ENCODE results near the gene NAA10.

The NAA10 gene

GRCh38 chrX:153921511-153922446 lies 13.1 kb downstream of the NAA10 start:
- H3K79me1 ChIP-seq (ENCODE audit: low read length) = no peaks in the 10 kb centered on the region
- no CpG with 5 or more reads among the region's 40 CpGs for WGBS (ENCODE audit: extremely low coverage, insufficient coverage, insufficient read length)
- H3K9ac ChIP-seq (ENCODE audit: low read length) = no peak overlapping the region
- H2AK5ac ChIP-seq (ENCODE audit: low read length) = no peak overlapping the region
- H3K14ac ChIP-seq (ENCODE audit: low read length) = no peak overlapping the region
- no peak overlapping the region for H3K4ac ChIP-seq (ENCODE audit: low read depth, low read length)
- no peak overlapping the region for H3K4me3 ChIP-seq (ENCODE audit: low read depth, low read length)
- H2BK120ac ChIP-seq (ENCODE audit: insufficient read depth, low read length, poor library complexity) = no peak overlapping the region
- no peak overlapping the region for H2AFZ ChIP-seq (ENCODE audit: insufficient read depth, low read length, poor library complexity)
- no peak overlapping the region for H3K23ac ChIP-seq (ENCODE audit: low read length)
- peak overlapping the region; percentile 16 for H4K91ac ChIP-seq (ENCODE audit: low read depth, low read length)
- no peak for DNase-seq
- H3K79me2 ChIP-seq (ENCODE audit: control insufficient read depth, insufficient read depth, low read length, poor library complexity) = no peaks in the 10 kb centered on the region
- no peak overlapping the region for H4K12ac ChIP-seq (ENCODE audit: low read depth, low read length)
- H2BK12ac ChIP-seq (ENCODE audit: low read length) = no peak overlapping the region
- peaks cover 2% of the 10 kb centered on the region for H3K9me3 ChIP-seq (ENCODE audit: insufficient read depth, low read depth, low read length)
- peaks cover 9 to 17% of the 10 kb centered on the region in 2 experiments for H3K4me1 ChIP-seq (ENCODE audit: control insufficient read depth in 1 of 2, insufficient read depth in 2 of 2, low read length in 2 of 2)
- H4K8ac ChIP-seq (ENCODE audit: low read depth, low read length) = no peak overlapping the region
- no peaks in the 10 kb centered on the region for H3K36me3 ChIP-seq (ENCODE audit: control insufficient read depth in 1 of 2, insufficient read depth in 2 of 2, low read length in 2 of 2)
- no peak overlapping the region for H3K27ac ChIP-seq (ENCODE audit: low read depth, low read length)
- no peak overlapping the region for H3K4me2 ChIP-seq (ENCODE audit: low read length)
- H3K27me3 ChIP-seq (ENCODE audit: insufficient read depth, low read length) = no peaks in the 10 kb centered on the region
- H3K18ac ChIP-seq (ENCODE audit: low read length) = no peak overlapping the region
- no peak overlapping the region for H2BK5ac ChIP-seq (ENCODE audit: low read depth, low read length, poor library complexity)

- no CpG with 5 or more reads among the region's 16 CpGs for WGBS (ENCODE audit: extremely low coverage, insufficient coverage, insufficient read length)
- Histone ChIP-seq H3K79me1 (ENCODE audit: low read length) (no peaks in the 10 kb centered on the region), H4K8ac (ENCODE audit: low read depth, low read length) (no peak overlapping the region), H2AK5ac (ENCODE audit: low read length) (no peak overlapping the region), H2BK120ac (ENCODE audit: insufficient read depth, low read length, poor library complexity) (no peak overlapping the region), H3K14ac (ENCODE audit: low read length) (no peak overlapping the region), H3K9ac (ENCODE audit: low read length) (no peak overlapping the region), H2BK12ac (ENCODE audit: low read length) (no peak overlapping the region), H3K36me3 (ENCODE audit: control insufficient read depth in 1 of 2, insufficient read depth in 2 of 2, low read length in 2 of 2) (no peaks in the 10 kb centered on the region), H3K18ac (ENCODE audit: low read length) (no peak overlapping the region), H3K27ac (ENCODE audit: low read depth, low read length) (no peak overlapping the region), H3K4me1 (ENCODE audit: control insufficient read depth in 1 of 2, insufficient read depth in 2 of 2, low read length in 2 of 2) (peaks cover 2 to 10% of the 10 kb centered on the region in 2 experiments), H3K4me3 (ENCODE audit: low read depth, low read length) (no peak overlapping the region), H4K91ac (ENCODE audit: low read depth, low read length) (no peak overlapping the region), H3K23ac (ENCODE audit: low read length) (no peak overlapping the region), H3K27me3 (ENCODE audit: insufficient read depth, low read length) (no peaks in the 10 kb centered on the region), H4K12ac (ENCODE audit: low read depth, low read length) (no peak overlapping the region), H3K4ac (ENCODE audit: low read depth, low read length) (no peak overlapping the region), H2AFZ (ENCODE audit: insufficient read depth, low read length, poor library complexity) (no peak overlapping the region), H3K79me2 (ENCODE audit: control insufficient read depth, insufficient read depth, low read length, poor library complexity) (no peaks in the 10 kb centered on the region), H3K9me3 (ENCODE audit: insufficient read depth, low read depth, low read length) (peaks cover 2% of the 10 kb centered on the region), H3K4me2 (ENCODE audit: low read length) (no peak overlapping the region), H2BK5ac (ENCODE audit: low read depth, low read length, poor library complexity) (no peak overlapping the region)
- DNase-seq = no peak
These were observed 13.8 kb downstream of the NAA10 start for GRCh38 chrX:153921070-153921469.

GRCh38 chrX:153920546-153920945 lies 14.3 kb downstream of the NAA10 start:
- no peak overlapping the region for H3K4me2 ChIP-seq (ENCODE audit: low read length)
- no peaks in the 10 kb centered on the region for H3K79me2 ChIP-seq (ENCODE audit: control insufficient read depth, insufficient read depth, low read length, poor library complexity)
- no peaks in the 10 kb centered on the region for H3K36me3 ChIP-seq (ENCODE audit: control insufficient read depth in 1 of 2, insufficient read depth in 2 of 2, low read length in 2 of 2)
- no peak overlapping the region for H4K8ac ChIP-seq (ENCODE audit: low read depth, low read length)
- H2AFZ ChIP-seq (ENCODE audit: insufficient read depth, low read length, poor library complexity) = no peak overlapping the region
- no peak overlapping the region for H2BK12ac ChIP-seq (ENCODE audit: low read length)
- no peak overlapping the region for H3K4ac ChIP-seq (ENCODE audit: low read depth, low read length)
- no peak for DNase-seq
- H2BK5ac ChIP-seq (ENCODE audit: low read depth, low read length, poor library complexity) = no peak overlapping the region
- H4K12ac ChIP-seq (ENCODE audit: low read depth, low read length) = no peak overlapping the region
- H3K23ac ChIP-seq (ENCODE audit: low read length) = no peak overlapping the region
- H3K27me3 ChIP-seq (ENCODE audit: insufficient read depth, low read length) = no peaks in the 10 kb centered on the region
- no peaks in the 10 kb centered on the region for H3K79me1 ChIP-seq (ENCODE audit: low read length)
- H3K18ac ChIP-seq (ENCODE audit: low read length) = no peak overlapping the region
- WGBS (ENCODE audit: extremely low coverage, insufficient coverage, insufficient read length) = no CpG with 5 or more reads among the region's 14 CpGs
- H3K9ac ChIP-seq (ENCODE audit: low read length) = no peak overlapping the region
- no peak overlapping the region for H4K91ac ChIP-seq (ENCODE audit: low read depth, low read length)
- no peak overlapping the region for H3K4me3 ChIP-seq (ENCODE audit: low read depth, low read length)
- H3K4me1 ChIP-seq (ENCODE audit: control insufficient read depth in 1 of 2, insufficient read depth in 2 of 2, low read length in 2 of 2) = peaks cover 0 to 4% of the 10 kb centered on the region in 2 experiments
- no peak overlapping the region for H3K14ac ChIP-seq (ENCODE audit: low read length)
- H3K27ac ChIP-seq (ENCODE audit: low read depth, low read length) = no peak overlapping the region
- H2BK120ac ChIP-seq (ENCODE audit: insufficient read depth, low read length, poor library complexity) = no peak overlapping the region
- peaks cover 2% of the 10 kb centered on the region for H3K9me3 ChIP-seq (ENCODE audit: insufficient read depth, low read depth, low read length)
- H2AK5ac ChIP-seq (ENCODE audit: low read length) = no peak overlapping the region

- no peak overlapping the region for H3K27ac ChIP-seq (ENCODE audit: low read depth, low read length)
- peaks cover 0 to 3% of the 10 kb centered on the region in 2 experiments for H3K4me1 ChIP-seq (ENCODE audit: control insufficient read depth in 1 of 2, insufficient read depth in 2 of 2, low read length in 2 of 2)
- no peak overlapping the region for H2AK5ac ChIP-seq (ENCODE audit: low read length)
- no peaks in the 10 kb centered on the region for H3K27me3 ChIP-seq (ENCODE audit: insufficient read depth, low read length)
- H2BK12ac ChIP-seq (ENCODE audit: low read length) = no peak overlapping the region
- H3K9me3 ChIP-seq (ENCODE audit: insufficient read depth, low read depth, low read length) = peaks cover 2% of the 10 kb centered on the region
- no peak overlapping the region for H4K8ac ChIP-seq (ENCODE audit: low read depth, low read length)
- H2AFZ ChIP-seq (ENCODE audit: insufficient read depth, low read length, poor library complexity) = no peak overlapping the region
- no peak overlapping the region for H4K91ac ChIP-seq (ENCODE audit: low read depth, low read length)
- H2BK120ac ChIP-seq (ENCODE audit: insufficient read depth, low read length, poor library complexity) = no peak overlapping the region
- no peak overlapping the region for H3K4me2 ChIP-seq (ENCODE audit: low read length)
- H3K23ac ChIP-seq (ENCODE audit: low read length) = no peak overlapping the region
- no CpG with 5 or more reads among the region's 13 CpGs for WGBS (ENCODE audit: extremely low coverage, insufficient coverage, insufficient read length)
- no peak overlapping the region for H3K4ac ChIP-seq (ENCODE audit: low read depth, low read length)
- H3K18ac ChIP-seq (ENCODE audit: low read length) = no peak overlapping the region
- H2BK5ac ChIP-seq (ENCODE audit: low read depth, low read length, poor library complexity) = no peak overlapping the region
- H3K14ac ChIP-seq (ENCODE audit: low read length) = no peak overlapping the region
- no peak overlapping the region for H3K9ac ChIP-seq (ENCODE audit: low read length)
- no peak overlapping the region for H4K12ac ChIP-seq (ENCODE audit: low read depth, low read length)
- no peaks in the 10 kb centered on the region for H3K36me3 ChIP-seq (ENCODE audit: control insufficient read depth in 1 of 2, insufficient read depth in 2 of 2, low read length in 2 of 2)
- no peaks in the 10 kb centered on the region for H3K79me2 ChIP-seq (ENCODE audit: control insufficient read depth, insufficient read depth, low read length, poor library complexity)
- H3K4me3 ChIP-seq (ENCODE audit: low read depth, low read length) = no peak overlapping the region
- no peak for DNase-seq
- no peaks in the 10 kb centered on the region for H3K79me1 ChIP-seq (ENCODE audit: low read length)
These were observed 15.6 kb downstream of the NAA10 start for GRCh38 chrX:153919281-153919680.
